Stomach (tissue), 4 donors: Measurements from ENCODE around the gene DPP10.

Experiments used
- POLR2A ChIP-seq, 4 donors: fragments of 450-650 bp; IDR thresholded peaks; one replicate each; pipeline ENCODE4 v1.6.1; 2016; ENCODE audit warnings: antibody characterized with exemption in 4 of 4, control low read depth in 2 of 4, mild to moderate bottlenecking in 1 of 4, moderate library complexity in 1 of 4
- TF ChIP-seq, protein P1 (sequence below), 7 experiments: fragments of 450-650 bp in 4 of 7; fragments of 200-600 bp in 3 of 7; sonication (generic) in 3 of 7; IDR thresholded peaks; one replicate each; pipeline ENCODE4 v1.5.1; 2016 to 2019; ENCODE audit warnings: antibody characterized with exemption in 7 of 7, control low read depth in 2 of 7, mild to moderate bottlenecking in 1 of 7

DNA sequence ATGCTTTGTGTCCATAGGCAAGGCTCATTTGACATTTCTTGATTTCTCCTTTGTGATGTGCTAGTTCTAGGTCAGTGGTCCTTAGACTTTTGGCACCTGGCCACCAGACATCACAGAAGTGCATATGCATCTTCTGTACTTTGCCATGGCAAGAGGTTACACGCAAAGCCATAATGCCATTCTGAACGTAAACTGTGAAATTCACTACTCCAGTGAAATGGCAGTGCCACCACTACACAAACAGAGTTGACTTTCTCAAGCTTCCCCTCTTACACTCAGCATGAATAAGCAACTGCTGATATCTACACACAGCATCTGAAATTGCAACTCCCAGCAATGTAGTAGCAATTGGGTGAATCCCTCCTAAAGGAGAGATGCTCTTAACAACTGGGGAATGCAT lies 729.3 kb downstream of the DPP10 start:
- TF ChIP-seq, protein P1, sequence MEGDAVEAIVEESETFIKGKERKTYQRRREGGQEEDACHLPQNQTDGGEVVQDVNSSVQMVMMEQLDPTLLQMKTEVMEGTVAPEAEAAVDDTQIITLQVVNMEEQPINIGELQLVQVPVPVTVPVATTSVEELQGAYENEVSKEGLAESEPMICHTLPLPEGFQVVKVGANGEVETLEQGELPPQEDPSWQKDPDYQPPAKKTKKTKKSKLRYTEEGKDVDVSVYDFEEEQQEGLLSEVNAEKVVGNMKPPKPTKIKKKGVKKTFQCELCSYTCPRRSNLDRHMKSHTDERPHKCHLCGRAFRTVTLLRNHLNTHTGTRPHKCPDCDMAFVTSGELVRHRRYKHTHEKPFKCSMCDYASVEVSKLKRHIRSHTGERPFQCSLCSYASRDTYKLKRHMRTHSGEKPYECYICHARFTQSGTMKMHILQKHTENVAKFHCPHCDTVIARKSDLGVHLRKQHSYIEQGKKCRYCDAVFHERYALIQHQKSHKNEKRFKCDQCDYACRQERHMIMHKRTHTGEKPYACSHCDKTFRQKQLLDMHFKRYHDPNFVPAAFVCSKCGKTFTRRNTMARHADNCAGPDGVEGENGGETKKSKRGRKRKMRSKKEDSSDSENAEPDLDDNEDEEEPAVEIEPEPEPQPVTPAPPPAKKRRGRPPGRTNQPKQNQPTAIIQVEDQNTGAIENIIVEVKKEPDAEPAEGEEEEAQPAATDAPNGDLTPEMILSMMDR (IDR thresholded peaks at IDR 0.05) = no peak
- no peak for TF ChIP-seq POLR2A (IDR thresholded peaks at IDR 0.05)
